Inferior parietal cortex (tissue), 1 donor: ENCODE measurements around the gene LARP4B.

Experiments used
- DNase-seq: peaks from one replicate; pipeline ENCODE4 v3.0.0-alpha.2; 2016; ENCODE audit errors: extremely low spot score

The LARP4B gene

GRCh38 chr10:807163-807957 lies 124.1 kb downstream of the LARP4B start:
- no peak for DNase-seq

- no peak for DNase-seq
Observed at GRCh38 chr10:806451-807162, 124.9 kb downstream of the LARP4B start.

- DNase-seq = no peak
Observed at GRCh38 chr10:805620-806305, 125.7 kb downstream of the LARP4B start.

GRCh38 chr10:804787-805619 lies 126.5 kb downstream of the LARP4B start:
- DNase-seq = no peak

GRCh38 chr10:804191-804781 lies 127.2 kb downstream of the LARP4B start:
- no peak for DNase-seq

GRCh38 chr10:803041-803741 lies 128.3 kb downstream of the LARP4B start:
- no peak for DNase-seq

GRCh38 chr10:802506-802905 lies 129.0 kb downstream of the LARP4B start:
- no peak for DNase-seq

GRCh38 chr10:797179-797578 lies 134.3 kb downstream of the LARP4B start:
- no peak for DNase-seq

GRCh38 chr10:796233-796632 lies 135.3 kb downstream of the LARP4B start:
- no peak for DNase-seq

GRCh38 chr10:794382-794956 lies 137.0 kb downstream of the LARP4B start:
- DNase-seq = no peak

GRCh38 chr10:792792-793100 lies 138.8 kb downstream of the LARP4B start:
- DNase-seq = no peak

GRCh38 chr10:792083-792791 lies 139.3 kb downstream of the LARP4B start:
- no peak for DNase-seq

- DNase-seq = no peak
Observed at GRCh38 chr10:791639-792038, 139.9 kb downstream of the LARP4B start.

GRCh38 chr10:790821-791551 lies 140.5 kb downstream of the LARP4B start:
- no peak for DNase-seq

GRCh38 chr10:789831-790701 lies 141.4 kb downstream of the LARP4B start:
- no peak for DNase-seq

- DNase-seq = peak; percentile 82
Observed at GRCh38 chr10:788796-789748, 142.4 kb downstream of the LARP4B start.
